Right lobe of liver (tissue), 6 donors: ENCODE measurements around the gene TRAF3IP1. TPM values are rescaled to one million over a fixed set of nuclear protein-coding genes. Genes with fewer than 3 reads are reported as not detected.

Experiments used
- ATAC-seq, 4 donors: fragments of 200-7000 bp; cut with Tn5 transposase; one replicate each; pipeline ENCODE4 v1.9.1; 2020; ENCODE audit warnings: mild to moderate bottlenecking in 4 of 4, moderate library complexity in 4 of 4
- DNase-seq, 3 donors: peaks; one replicate each; pipeline ENCODE4 v3.0.0-alpha.2; 2020
- H3K27ac ChIP-seq, 3 donors: fragments of 200-600 bp; one replicate each; pipeline ENCODE4 v1.8.0; 2022
- H3K27me3 ChIP-seq, 2 donors: fragments of 200-600 bp; one replicate each; pipeline ENCODE4 v1.8.0; 2022
- H3K36me3 ChIP-seq, 4 donors: fragments of 200-600 bp; sonication (generic) in 1 of 4; one replicate each; pipeline versions ENCODE4 v1.5.1 to v1.8.0; 2017 to 2022; ENCODE audit warnings: control low read depth in 1 of 4
- H3K4me1 ChIP-seq, 4 donors: fragments of 200-600 bp; sonication (generic) in 1 of 4; one replicate each; pipeline versions ENCODE4 v1.5.1 to v1.8.0; 2017 to 2022; ENCODE audit warnings: control low read depth in 1 of 4
- H3K4me3 ChIP-seq, 3 donors: fragments of 200-600 bp; one replicate each; pipeline ENCODE4 v1.8.0; 2022
- H3K9me3 ChIP-seq, 4 donors: fragments of 200-600 bp; sonication (generic) in 1 of 4; one replicate each; pipeline versions ENCODE4 v1.5.1 to v1.8.0; 2017 to 2022; ENCODE audit warnings: control low read depth in 1 of 4
- POLR2A ChIP-seq: fragments of 450-650 bp; IDR thresholded peaks from one replicate; pipeline ENCODE4 v1.6.1; 2017; ENCODE audit warnings: antibody characterized with exemption, mild to moderate bottlenecking
- WGBS: methylation state at CpG from one replicate; pipeline ENCODE4 v1.1.6; 2018; ENCODE audit warnings: low coverage, low lambda C conversion rate; ENCODE audit not compliant: insufficient coverage; ENCODE audit errors: missing lambda C conversion rate; 5-methylcytosine and 5-hydroxymethylcytosine counted together
- intact Hi-C, 2 donors: fragments of 100-400 bp; cut with DNase I; formaldehyde crosslinking; loops; one replicate each; pipeline versions ENCODE4 v1.11.2 to v1.14.1; 2022
- total RNA-seq, 6 experiments: library from RNA; depleted of rRNA in 2 of 6; stranded (reverse); fragments of >200 nt in 2 of 6; fragmentation: NEBNext Ultra II Directional in 3 of 6; extraction: Animal tissue kit (Norgen Biotek cat#: 25700) in 3 of 6; gene quantifications; one replicate each; pipeline versions ENCODE4 v1.1.0 to v1.2.4, GENCODE V29; 2016 to 2023
- TF ChIP-seq, protein P1 (sequence below), 4 donors: fragments of 200-600 bp in 3 of 4; fragments of 450-650 bp in 1 of 4; IDR thresholded peaks; one replicate each; pipeline versions ENCODE4 v1.5.1 to v1.8.0; 2016 to 2022; ENCODE audit warnings: antibody characterized with exemption in 4 of 4, mild to moderate bottlenecking in 2 of 4
- donor health status: DM: no; HTN: yes; CAD: no.
- donor health status: DM: no; HTN: no; CAD: no.
- donor health status: DM: no; HTN: no; CAD: no.
- donor health status: DM: no; HTN: yes; CAD: no.
- donor health status: DM: no; HTN: yes; CAD: no.

The TRAF3IP1 gene
- total RNA-seq, 6 experiments from 2014 or later, result 4.6 to 12.0 (median 8.3) TPM

DNA sequence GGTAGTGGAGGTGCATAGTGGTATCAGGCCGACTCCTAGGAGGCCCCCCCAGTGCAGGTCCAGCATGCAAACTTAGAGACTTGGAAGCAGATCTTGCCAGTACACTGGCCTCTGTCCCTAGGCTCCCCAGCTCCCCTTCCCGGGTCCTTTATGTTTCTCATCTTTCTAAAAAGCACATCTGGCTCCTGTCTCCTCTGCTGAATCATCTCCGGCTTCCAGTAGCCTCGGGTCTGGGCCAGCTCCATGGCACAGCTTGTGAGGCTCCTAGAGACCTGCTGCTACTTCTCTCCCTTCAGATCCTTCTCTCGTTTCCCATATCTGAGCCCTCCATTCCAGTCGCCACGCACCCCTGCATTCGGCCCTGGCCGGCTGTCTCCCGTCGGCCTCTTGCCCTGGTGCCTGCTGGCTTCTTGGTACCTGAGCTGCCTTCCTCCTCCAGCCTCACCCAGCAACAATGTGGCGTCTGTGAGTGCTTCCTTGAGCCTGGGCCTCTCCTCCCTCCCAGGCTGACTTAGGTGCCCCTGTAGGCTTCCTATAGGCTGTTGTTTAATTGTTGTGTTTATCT, 6.6 kb downstream of the TRAF3IP1 start:
- DNase-seq, result no peak
- peaks cover 0 to 16% (median 0%) of the 10 kb centered on the region in 4 donors for H3K36me3 ChIP-seq
- no peak overlapping the region for H3K27ac ChIP-seq
- TF ChIP-seq, protein P1, sequence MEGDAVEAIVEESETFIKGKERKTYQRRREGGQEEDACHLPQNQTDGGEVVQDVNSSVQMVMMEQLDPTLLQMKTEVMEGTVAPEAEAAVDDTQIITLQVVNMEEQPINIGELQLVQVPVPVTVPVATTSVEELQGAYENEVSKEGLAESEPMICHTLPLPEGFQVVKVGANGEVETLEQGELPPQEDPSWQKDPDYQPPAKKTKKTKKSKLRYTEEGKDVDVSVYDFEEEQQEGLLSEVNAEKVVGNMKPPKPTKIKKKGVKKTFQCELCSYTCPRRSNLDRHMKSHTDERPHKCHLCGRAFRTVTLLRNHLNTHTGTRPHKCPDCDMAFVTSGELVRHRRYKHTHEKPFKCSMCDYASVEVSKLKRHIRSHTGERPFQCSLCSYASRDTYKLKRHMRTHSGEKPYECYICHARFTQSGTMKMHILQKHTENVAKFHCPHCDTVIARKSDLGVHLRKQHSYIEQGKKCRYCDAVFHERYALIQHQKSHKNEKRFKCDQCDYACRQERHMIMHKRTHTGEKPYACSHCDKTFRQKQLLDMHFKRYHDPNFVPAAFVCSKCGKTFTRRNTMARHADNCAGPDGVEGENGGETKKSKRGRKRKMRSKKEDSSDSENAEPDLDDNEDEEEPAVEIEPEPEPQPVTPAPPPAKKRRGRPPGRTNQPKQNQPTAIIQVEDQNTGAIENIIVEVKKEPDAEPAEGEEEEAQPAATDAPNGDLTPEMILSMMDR (IDR thresholded peaks at IDR 0.05), result no peak
- TF ChIP-seq POLR2A, result no peak
- no peaks in the 10 kb centered on the region for H3K27me3 ChIP-seq
- intact Hi-C loops, result no loop called here
- no peaks in the 10 kb centered on the region for H3K4me1 ChIP-seq
- no peak for ATAC-seq
- H3K4me3 ChIP-seq, result no peak overlapping the region
- H3K9me3 ChIP-seq, result no peaks in the 10 kb centered on the region
- 100% methylated on average over 1 of the region's 12 CpGs for WGBS

GRCh38 chr2:238327751-238328150, 7.4 kb downstream of the TRAF3IP1 start:
- H3K27me3 ChIP-seq, result no peaks in the 10 kb centered on the region
- WGBS, result 96% methylated on average over 3 of the region's 3 CpGs
- TF ChIP-seq, protein P1 (IDR thresholded peaks at IDR 0.05), result no peak
- no peak for TF ChIP-seq POLR2A
- peaks cover 0 to 16% (median 0%) of the 10 kb centered on the region in 4 donors for H3K36me3 ChIP-seq
- H3K4me1 ChIP-seq, result no peaks in the 10 kb centered on the region
- intact Hi-C loops, result no loop called here
- no peak overlapping the region for H3K4me3 ChIP-seq
- H3K9me3 ChIP-seq, result no peaks in the 10 kb centered on the region
- ATAC-seq (no peak), DNase-seq (no peak)
- no peak overlapping the region for H3K27ac ChIP-seq

DNA sequence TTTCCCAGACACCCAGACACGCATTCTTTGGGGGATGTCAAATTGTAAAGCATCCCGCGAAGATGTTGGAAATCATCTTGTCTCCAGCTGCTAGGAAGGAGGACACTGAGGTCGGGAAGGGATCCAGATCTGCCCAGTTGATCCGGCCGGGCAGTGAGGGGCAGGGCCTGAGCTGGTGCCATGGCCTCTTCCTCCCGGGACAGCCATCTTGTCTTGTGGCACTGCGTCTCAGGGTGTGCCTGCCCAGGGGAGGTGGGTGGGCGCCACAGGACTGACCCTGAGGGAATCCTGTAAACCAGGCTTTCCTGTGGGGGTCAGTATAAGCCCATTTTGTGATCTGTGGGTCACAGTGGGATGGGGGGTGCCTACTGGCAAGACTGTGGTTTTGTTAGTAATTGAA, 10.1 kb downstream of the TRAF3IP1 start:
- Histone ChIP-seq H3K4me3 (no peak overlapping the region), H3K4me1 (no peaks in the 10 kb centered on the region), H3K9me3 (no peaks in the 10 kb centered on the region), H3K27me3 (no peaks in the 10 kb centered on the region), H3K27ac (no peak overlapping the region), H3K36me3 (peaks cover 0 to 16% (median 0%) of the 10 kb centered on the region in 4 donors)
- DNase-seq (no peak), ATAC-seq (no peak)
- intact Hi-C loops, result no loop called here
- TF ChIP-seq, protein P1 (IDR thresholded peaks at IDR 0.05), result no peak
- no peak for TF ChIP-seq POLR2A
- no CpG with 5 or more reads among the region's 9 CpGs for WGBS

DNA sequence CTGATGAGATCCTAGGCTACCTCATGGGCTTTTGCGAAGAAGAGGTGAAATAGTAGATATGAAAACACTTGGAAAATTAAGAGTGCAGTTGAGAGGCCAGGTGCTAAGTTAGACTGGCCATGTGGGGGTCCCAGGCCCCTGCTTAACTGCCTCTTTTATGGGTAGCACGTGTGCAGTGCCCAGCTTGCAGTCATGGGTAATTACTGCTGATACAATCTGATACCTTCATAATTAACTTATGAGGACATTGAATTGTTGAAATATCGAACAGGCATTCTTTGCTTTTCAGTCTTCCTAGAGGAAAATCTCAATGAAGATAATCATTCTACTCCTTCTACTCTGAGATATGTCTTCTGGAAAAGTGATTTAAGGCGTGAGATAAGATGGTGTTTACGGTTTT, 11.6 kb downstream of the TRAF3IP1 start:
- Histone ChIP-seq H3K9me3 (no peaks in the 10 kb centered on the region), H3K4me1 (peaks cover 0 to 6% (median 0%) of the 10 kb centered on the region in 4 donors), H3K4me3 (no peak overlapping the region), H3K27me3 (no peaks in the 10 kb centered on the region), H3K36me3 (peaks cover 0 to 10% (median 0%) of the 10 kb centered on the region in 4 donors), H3K27ac (no peak overlapping the region)
- intact Hi-C loops, result no loop called here
- WGBS, result 97% methylated on average over 5 of the region's 5 CpGs
- ATAC-seq, result no peak
- TF ChIP-seq, protein P1 (IDR thresholded peaks at IDR 0.05), result no peak
- no peak for DNase-seq
